ENCODE results near the gene MGAT3. TPM values are rescaled to one million over a fixed set of nuclear protein-coding genes. Genes with fewer than 3 reads are reported as not detected.

Gene MGAT3
- total and polyA plus RNA-seq, 2 donors (not counting 3 experiments of a cell fraction or from before 2014, with no cell fraction given): not detected

- H4K20me1 ChIP-seq (replicated peaks; ENCODE audit: control insufficient read depth, extremely low read depth, insufficient read depth, low read length): no peaks in the 10 kb centered on the region
- DNase-seq (ENCODE audit: low read depth, low spot score): no peak
- no peak overlapping the region for H3K4me2 ChIP-seq (ENCODE audit: insufficient read depth, low read length)
- H2AFZ ChIP-seq (ENCODE audit: low read depth, low read length): no peak overlapping the region
- TF ChIP-seq JUN (IDR thresholded peaks at IDR 0.05; ENCODE audit: borderline replicate concordance, insufficient read depth, insufficient read length, low read depth): no peak
- TF ChIP-seq MAX (IDR thresholded peaks at IDR 0.05; ENCODE audit: insufficient read depth, insufficient read length): no peak
- no peak for TF ChIP-seq MYC (IDR thresholded peaks at IDR 0.05; ENCODE audit: low read depth, low read length)
- no peak for TF ChIP-seq EZH2 (IDR thresholded peaks at IDR 0.05; ENCODE audit: borderline replicate concordance, low read depth, low read length, severe bottlenecking)
- no peak for TF ChIP-seq POLR2A (IDR thresholded peaks at IDR 0.05; ENCODE audit: low read depth, low read length)
- no peak for TF ChIP-seq FOS (IDR thresholded peaks at IDR 0.05; ENCODE audit: borderline replicate concordance, insufficient read depth, low read length)
- TF ChIP-seq, protein P1, sequence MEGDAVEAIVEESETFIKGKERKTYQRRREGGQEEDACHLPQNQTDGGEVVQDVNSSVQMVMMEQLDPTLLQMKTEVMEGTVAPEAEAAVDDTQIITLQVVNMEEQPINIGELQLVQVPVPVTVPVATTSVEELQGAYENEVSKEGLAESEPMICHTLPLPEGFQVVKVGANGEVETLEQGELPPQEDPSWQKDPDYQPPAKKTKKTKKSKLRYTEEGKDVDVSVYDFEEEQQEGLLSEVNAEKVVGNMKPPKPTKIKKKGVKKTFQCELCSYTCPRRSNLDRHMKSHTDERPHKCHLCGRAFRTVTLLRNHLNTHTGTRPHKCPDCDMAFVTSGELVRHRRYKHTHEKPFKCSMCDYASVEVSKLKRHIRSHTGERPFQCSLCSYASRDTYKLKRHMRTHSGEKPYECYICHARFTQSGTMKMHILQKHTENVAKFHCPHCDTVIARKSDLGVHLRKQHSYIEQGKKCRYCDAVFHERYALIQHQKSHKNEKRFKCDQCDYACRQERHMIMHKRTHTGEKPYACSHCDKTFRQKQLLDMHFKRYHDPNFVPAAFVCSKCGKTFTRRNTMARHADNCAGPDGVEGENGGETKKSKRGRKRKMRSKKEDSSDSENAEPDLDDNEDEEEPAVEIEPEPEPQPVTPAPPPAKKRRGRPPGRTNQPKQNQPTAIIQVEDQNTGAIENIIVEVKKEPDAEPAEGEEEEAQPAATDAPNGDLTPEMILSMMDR (IDR thresholded peaks at IDR 0.05; ENCODE audit: extremely low read depth in 1 of 2, insufficient read depth in 1 of 2, low read depth in 1 of 2, low read length in 2 of 2): no peak
- no peak for TF ChIP-seq POLR2AphosphoS5 (IDR thresholded peaks at IDR 0.05; ENCODE audit: insufficient read depth, low read depth, low read length)
- TF ChIP-seq GATA2 (IDR thresholded peaks at IDR 0.05; ENCODE audit: insufficient read depth, insufficient read length, low read depth, low read length): no peak
- H3K79me2 ChIP-seq (ENCODE audit: control insufficient read depth, insufficient read depth, low read length): peaks cover 43% of the 10 kb centered on the region
- H3K36me3 ChIP-seq (ENCODE audit: control insufficient read depth in 2 of 2, extremely low read depth in 1 of 2, insufficient read depth in 2 of 2, low read length in 2 of 2): peaks cover 17 to 36% of the 10 kb centered on the region in 2 experiments
- dilution Hi-C loops (cut with MboI; ENCODE audit: extremely low pct_ligation_motif_present, low sequenced_read_pairs): no loop called here
- no peak overlapping the region for H3K27ac ChIP-seq (ENCODE audit: insufficient read depth, low read depth, low read length)
- no peaks in the 10 kb centered on the region for H3K27me3 ChIP-seq (ENCODE audit: control insufficient read depth in 2 of 2, insufficient read depth in 2 of 2, low read length in 2 of 2)
- H3K9me3 ChIP-seq (replicated peaks; ENCODE audit: control insufficient read depth, insufficient read depth, low read length): no peaks in the 10 kb centered on the region
- no peaks in the 10 kb centered on the region for H3K9me1 ChIP-seq (replicated peaks; ENCODE audit: control insufficient read depth, extremely low read depth, insufficient read depth, low read length)
- POLR2A ChIA-PET: no interaction called here
- BruUV-seq (replicated peaks): no TSS peak
- peaks cover 4% of the 10 kb centered on the region for H3K4me1 ChIP-seq (ENCODE audit: control insufficient read depth, extremely low read depth, insufficient read depth, low read length)
- H3K9ac ChIP-seq (replicated peaks; ENCODE audit: extremely low read depth, insufficient read depth, low read length): no peak overlapping the region
- intact Hi-C loops (cut with micrococcal nuclease): no loop called here
- no peak for FAIRE-seq
- CTCF ChIA-PET: no interaction called here
- H3K4me3 ChIP-seq (replicated peaks in 1 of 3; ENCODE audit: insufficient read depth in 1 of 3, low read depth in 1 of 3, low read length in 3 of 3): no peak overlapping the region
Observed at GRCh38 chr22:39508393-39508792, 51.6 kb downstream of the MGAT3 start.

Data from endothelial cell of umbilical vein (primary cell).